ENCODE results near the gene GPR37L1. TPM values are rescaled to one million over a fixed set of nuclear protein-coding genes. Genes with fewer than 3 reads are reported as not detected.

Gene GPR37L1
- total and polyA plus RNA-seq, 7 donors: under 0.01 to 1.8 (median 0.32) TPM; not detected in 1

GRCh38 chr1:202148391-202148790 is 25.7 kb downstream of the GPR37L1 start:
- H3K27me3 ChIP-seq: no peaks in the 10 kb centered on the region
- no peaks in the 10 kb centered on the region for H3K9me3 ChIP-seq
- no peaks in the 10 kb centered on the region for H3K36me3 ChIP-seq
- no peak for DNase-seq
- no peak overlapping the region for H3K4me3 ChIP-seq
- no peak overlapping the region for H3K27ac ChIP-seq
- 84 to 89% methylated on average over 4 of the region's 4 CpGs for WGBS, 2 donors
- intact Hi-C loops (cut with DNase I): no loop called here
- H3K4me1 ChIP-seq: peaks cover 0 to 9% (median 5%) of the 10 kb centered on the region in 4 donors
- TF ChIP-seq CTCF (IDR thresholded peaks at IDR 0.05) (no peak), POLR2AphosphoS5 (IDR thresholded peaks at IDR 0.05) (no peak), POLR2A (IDR thresholded peaks at IDR 0.05) (no peak), EP300 (IDR thresholded peaks at IDR 0.05) (no peak)

GRCh38 chr1:202149566-202149965 is 26.8 kb downstream of the GPR37L1 start:
- intact Hi-C loops (cut with DNase I): no loop called here
- no peak for TF ChIP-seq POLR2AphosphoS5 (IDR thresholded peaks at IDR 0.05)
- no peak for TF ChIP-seq EP300 (IDR thresholded peaks at IDR 0.05)
- no peak for TF ChIP-seq POLR2A (IDR thresholded peaks at IDR 0.05)
- TF ChIP-seq CTCF (IDR thresholded peaks at IDR 0.05): no peak
- Histone ChIP-seq H3K4me3 (no peak overlapping the region), H3K9me3 (no peaks in the 10 kb centered on the region), H3K27me3 (no peaks in the 10 kb centered on the region), H3K27ac (no peak overlapping the region), H3K36me3 (no peaks in the 10 kb centered on the region), H3K4me1 (peaks cover 0 to 9% (median 4%) of the 10 kb centered on the region in 4 donors)
- no peak for DNase-seq
- 95% methylated on average over 4 of the region's 4 CpGs for WGBS, 2 donors

GRCh38 chr1:202150187-202150586 is 27.5 kb downstream of the GPR37L1 start:
- no peaks in the 10 kb centered on the region for H3K9me3 ChIP-seq
- peaks cover 0 to 5% (median 2%) of the 10 kb centered on the region in 4 donors for H3K4me1 ChIP-seq
- no peaks in the 10 kb centered on the region for H3K36me3 ChIP-seq
- H3K4me3 ChIP-seq: no peak overlapping the region
- whole genome bisulfite sequencing, 2 donors: 90 to 92% methylated on average over 9 of the region's 9 CpGs
- intact Hi-C loops (cut with DNase I): no loop called here
- no peaks in the 10 kb centered on the region for H3K27me3 ChIP-seq
- no peak overlapping the region for H3K27ac ChIP-seq
- no peak for DNase-seq
- no peak for TF ChIP-seq CTCF (IDR thresholded peaks at IDR 0.05)
- no peak for TF ChIP-seq POLR2AphosphoS5 (IDR thresholded peaks at IDR 0.05)
- TF ChIP-seq POLR2A (IDR thresholded peaks at IDR 0.05): no peak
- no peak for TF ChIP-seq EP300 (IDR thresholded peaks at IDR 0.05)

- no peaks in the 10 kb centered on the region for H3K27me3 ChIP-seq
- peaks cover 0 to under 1% (median 0%) of the 10 kb centered on the region in 4 donors for H3K4me1 ChIP-seq
- intact Hi-C loops (cut with DNase I): no loop called here
- H3K27ac ChIP-seq: no peak overlapping the region
- WGBS, 2 donors: 83 to 92% methylated on average over 8 of the region's 8 CpGs
- no peak for TF ChIP-seq EP300 (IDR thresholded peaks at IDR 0.05)
- TF ChIP-seq CTCF (IDR thresholded peaks at IDR 0.05): no peak
- no peak for TF ChIP-seq POLR2A (IDR thresholded peaks at IDR 0.05)
- no peak for TF ChIP-seq POLR2AphosphoS5 (IDR thresholded peaks at IDR 0.05)
- H3K9me3 ChIP-seq: no peaks in the 10 kb centered on the region
- no peak for DNase-seq
- no peaks in the 10 kb centered on the region for H3K36me3 ChIP-seq
- H3K4me3 ChIP-seq: no peak overlapping the region
Measured at GRCh38 chr1:202150602-202151001, 27.9 kb downstream of the GPR37L1 start.

- intact Hi-C loops (cut with DNase I): no loop called here
- H3K4me3 ChIP-seq: no peak overlapping the region
- no peak for DNase-seq
- H3K27me3 ChIP-seq: no peaks in the 10 kb centered on the region
- no peak overlapping the region for H3K27ac ChIP-seq
- H3K9me3 ChIP-seq: no peaks in the 10 kb centered on the region
- TF ChIP-seq CTCF (IDR thresholded peaks at IDR 0.05): no peak
- no peaks in the 10 kb centered on the region for H3K4me1 ChIP-seq
- 91 to 93% methylated on average over 2 of the region's 2 CpGs for WGBS, 2 donors
- H3K36me3 ChIP-seq: no peaks in the 10 kb centered on the region
Measured at GRCh38 chr1:202151045-202151444, 28.3 kb downstream of the GPR37L1 start.
